Skin epidermis (tissue), 12 donors: ENCODE results near the gene PITX1.

Experiments used
- H3K27ac ChIP-seq, 21 experiments: fragments of 200-600 bp; sonication (generic) in 11 of 21; one replicate each; pipeline ENCODE4 v1.5.0; 2020; ENCODE audit warnings: mild to moderate bottlenecking in 3 of 21, inconsistent platforms in 2 of 21, moderate library complexity in 2 of 21
- H3K4me3 ChIP-seq, 7 experiments: fragments of 200-600 bp; sonication (generic) in 2 of 7; one replicate each; pipeline ENCODE4 v1.5.0; 2020; ENCODE audit warnings: inconsistent platforms in 2 of 7, mild to moderate bottlenecking in 2 of 7, moderate library complexity in 1 of 7

The PITX1 gene

GRCh38 chr5:135046661-135047346 lies 12.8 kb upstream of the PITX1 start:
- no peak overlapping the region for H3K27ac ChIP-seq

GRCh38 chr5:135045488-135045887 lies 11.5 kb upstream of the PITX1 start:
- H3K27ac ChIP-seq: no peak overlapping the region

More at GRCh38 chr5:135046661-135047346, 12.8 kb upstream of the PITX1 start:
- H3K4me3 ChIP-seq: no peak overlapping the region

GRCh38 chr5:135042595-135042994 lies 8.6 kb upstream of the PITX1 start:
- no peak overlapping the region for H3K4me3 ChIP-seq
- no peak overlapping the region for H3K27ac ChIP-seq

More at GRCh38 chr5:135045488-135045887, 11.5 kb upstream of the PITX1 start:
- H3K4me3 ChIP-seq: no peak overlapping the region

GRCh38 chr5:135041726-135042125 lies 7.7 kb upstream of the PITX1 start:
- Histone ChIP-seq H3K27ac (no peak overlapping the region), H3K4me3 (no peak overlapping the region)

GRCh38 chr5:135041145-135041587 lies 7.1 kb upstream of the PITX1 start:
- Histone ChIP-seq H3K4me3 (no peak overlapping the region), H3K27ac (no peak overlapping the region)

- Histone ChIP-seq H3K27ac (no peak overlapping the region), H3K4me3 (no peak overlapping the region)
Observed at GRCh38 chr5:135040333-135041144, 6.5 kb upstream of the PITX1 start.

GRCh38 chr5:135040034-135040332 lies 6.0 kb upstream of the PITX1 start:
- Histone ChIP-seq H3K27ac (no peak overlapping the region), H3K4me3 (peak overlapping the region in 1 of 7 experiments; percentile 17)

GRCh38 chr5:135039271-135040033 lies 5.4 kb upstream of the PITX1 start:
- Histone ChIP-seq H3K27ac (no peak overlapping the region), H3K4me3 (peak overlapping the region in 3 of 7 experiments; percentile 8 to 27 (median 17))

- Histone ChIP-seq H3K27ac (no peak overlapping the region), H3K4me3 (peak overlapping the region in 3 of 7 experiments; percentile 8 to 27 (median 17))
Observed at GRCh38 chr5:135038813-135039270, 4.8 kb upstream of the PITX1 start.

GRCh38 chr5:135038205-135038812 lies 4.3 kb upstream of the PITX1 start:
- no peak overlapping the region for H3K4me3 ChIP-seq
- no peak overlapping the region for H3K27ac ChIP-seq

- H3K4me3 ChIP-seq: no peak overlapping the region
- H3K27ac ChIP-seq: no peak overlapping the region
Observed at GRCh38 chr5:135037519-135038204, 3.6 kb upstream of the PITX1 start.

- Histone ChIP-seq H3K27ac (no peak overlapping the region), H3K4me3 (no peak overlapping the region)
Observed at GRCh38 chr5:135036405-135036804, 2.4 kb upstream of the PITX1 start.

GRCh38 chr5:135035678-135036030 lies 1.6 kb upstream of the PITX1 start:
- no peak overlapping the region for H3K27ac ChIP-seq
- no peak overlapping the region for H3K4me3 ChIP-seq

- Histone ChIP-seq H3K27ac (peak overlapping the region in 3 of 21 experiments; percentile 42 to 78 (median 59)), H3K4me3 (peak overlapping the region in 1 of 7 experiments; percentile 56)
Observed at GRCh38 chr5:135034963-135035677, 1.1 kb upstream of the PITX1 start.

- peak overlapping the region in 10 of 21 experiments; percentile 21 to 78 (median 56) for H3K27ac ChIP-seq
- peak overlapping the region; percentile 33 to 56 (median 44) for H3K4me3 ChIP-seq
Observed at GRCh38 chr5:135034236-135034962, 371 bp upstream of the PITX1 start.

GRCh38 chr5:135032999-135033861 lies 798 bp downstream of the PITX1 start:
- peak overlapping the region; percentile 33 to 56 (median 44) for H3K4me3 ChIP-seq
- peak overlapping the region in 18 of 21 experiments; percentile 5 to 83 (median 46) for H3K27ac ChIP-seq

- Histone ChIP-seq H3K4me3 (peak overlapping the region; percentile 33 to 56 (median 44)), H3K27ac (peak overlapping the region in 7 of 21 experiments; percentile 5 to 83 (median 62))
Observed at GRCh38 chr5:135032695-135032998, 1.4 kb downstream of the PITX1 start.
